GDM1 (cell line): ENCODE results near the gene GPANK1.
A peak's percentile ranks its signal among the peaks of the same experiment; 100 is the strongest.

ENCODE experiments used
- DNase-seq: peaks from one replicate; lab custom pipeline; 2025; lab: John Stamatoyannopoulos, UW

The GPANK1 gene

DNA sequence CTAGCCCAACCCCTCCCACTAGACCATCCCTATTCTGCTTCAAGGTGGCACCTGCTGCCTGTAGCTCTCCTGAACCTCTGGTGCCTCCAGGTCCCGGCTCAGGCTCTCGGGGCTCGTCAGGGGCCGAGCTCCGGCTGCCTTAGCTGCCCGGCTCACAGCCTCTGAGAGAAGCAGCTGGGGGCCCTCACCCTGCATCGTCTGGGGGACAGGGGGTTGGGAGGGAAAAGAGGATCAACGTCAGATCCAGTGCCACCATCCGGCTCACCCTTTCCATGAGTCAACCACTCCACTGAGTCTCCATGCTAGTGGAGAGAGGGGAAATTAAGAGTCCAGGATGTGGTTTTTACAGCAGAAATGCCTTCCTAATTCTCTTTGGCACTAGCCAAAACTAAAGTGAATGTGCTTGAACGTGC lies 25.3 kb downstream of the GPANK1 start:
- DNase-seq: no peak

DNA sequence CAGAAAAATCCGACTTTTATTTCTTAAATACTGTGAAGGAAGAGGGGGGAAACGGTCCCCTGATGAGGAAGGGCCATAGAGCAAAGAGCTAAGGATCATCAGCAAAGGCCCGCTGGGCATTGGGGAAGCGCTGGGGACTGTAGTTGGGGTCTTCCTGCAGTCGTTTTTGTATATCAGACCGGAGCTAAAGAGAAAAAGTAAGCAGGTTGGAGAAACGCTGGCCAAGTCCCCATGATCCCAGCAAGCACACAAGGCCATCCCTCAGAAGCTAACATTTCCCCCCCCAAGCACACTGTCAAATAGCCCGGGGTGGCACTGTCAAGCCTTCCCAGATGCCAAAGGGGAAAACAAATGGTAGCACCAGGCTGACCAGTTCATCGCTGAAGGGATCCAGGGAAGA lies 25.8 kb downstream of the GPANK1 start:
- DNase-seq: no peak

- no peak for DNase-seq
Measured at GRCh38 chr6:31636698-31637596, 27.9 kb downstream of the GPANK1 start.

- DNase-seq: no peak
Measured at GRCh38 chr6:31634969-31635575, 29.7 kb downstream of the GPANK1 start.

- DNase-seq: no peak
Measured at GRCh38 chr6:31634131-31634530, 30.7 kb downstream of the GPANK1 start.

GRCh38 chr6:31633447-31633846 lies 31.4 kb downstream of the GPANK1 start:
- DNase-seq: no peak

DNA sequence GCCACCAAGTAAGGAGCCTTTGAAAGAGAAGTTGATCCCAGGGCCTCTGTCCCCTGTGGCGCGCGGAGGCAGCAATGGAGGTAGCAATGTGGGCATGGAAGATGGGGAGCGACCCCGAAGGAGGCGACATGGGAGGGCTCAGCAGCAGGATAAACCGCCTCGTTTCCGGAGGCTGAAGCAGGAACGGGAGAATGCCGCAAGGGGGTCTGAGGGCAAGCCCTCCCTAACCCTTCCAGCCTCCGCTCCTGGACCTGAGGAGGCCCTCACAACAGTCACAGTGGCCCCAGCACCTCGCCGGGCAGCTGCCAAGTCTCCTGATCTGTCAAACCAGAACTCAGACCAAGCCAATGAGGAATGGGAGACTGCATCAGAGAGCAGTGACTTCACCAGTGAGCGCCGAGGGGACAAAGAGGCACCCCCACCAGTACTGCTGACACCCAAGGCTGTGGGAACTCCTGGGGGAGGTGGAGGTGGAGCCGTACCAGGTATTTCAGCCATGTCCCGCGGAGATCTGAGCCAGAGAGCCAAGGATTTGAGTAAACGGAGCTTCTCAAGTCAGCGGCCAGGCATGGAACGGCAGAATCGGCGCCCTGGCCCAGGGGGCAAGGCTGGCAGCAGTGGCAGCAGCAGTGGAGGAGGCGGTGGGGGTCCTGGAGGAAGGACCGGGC lies 32.4 kb downstream of the GPANK1 start:
- no peak for DNase-seq

- DNase-seq: no peak
Measured at GRCh38 chr6:31631681-31632278, 33.0 kb downstream of the GPANK1 start.

DNA sequence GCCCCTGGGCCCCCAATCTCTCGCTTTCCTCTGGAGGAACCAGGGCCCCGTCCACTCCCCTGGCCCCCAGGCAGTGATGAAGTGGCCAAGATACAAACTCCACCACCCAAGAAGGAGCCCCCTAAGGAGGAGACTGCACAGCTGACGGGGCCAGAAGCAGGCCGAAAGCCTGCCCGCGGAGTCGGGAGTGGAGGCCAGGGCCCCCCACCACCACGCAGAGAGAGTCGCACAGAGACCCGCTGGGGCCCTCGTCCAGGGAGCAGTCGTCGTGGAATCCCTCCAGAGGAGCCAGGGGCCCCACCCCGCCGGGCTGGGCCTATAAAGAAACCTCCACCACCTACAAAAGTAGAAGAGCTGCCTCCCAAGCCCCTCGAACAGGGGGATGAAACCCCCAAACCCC lies 33.6 kb downstream of the GPANK1 start:
- no peak for DNase-seq

DNA sequence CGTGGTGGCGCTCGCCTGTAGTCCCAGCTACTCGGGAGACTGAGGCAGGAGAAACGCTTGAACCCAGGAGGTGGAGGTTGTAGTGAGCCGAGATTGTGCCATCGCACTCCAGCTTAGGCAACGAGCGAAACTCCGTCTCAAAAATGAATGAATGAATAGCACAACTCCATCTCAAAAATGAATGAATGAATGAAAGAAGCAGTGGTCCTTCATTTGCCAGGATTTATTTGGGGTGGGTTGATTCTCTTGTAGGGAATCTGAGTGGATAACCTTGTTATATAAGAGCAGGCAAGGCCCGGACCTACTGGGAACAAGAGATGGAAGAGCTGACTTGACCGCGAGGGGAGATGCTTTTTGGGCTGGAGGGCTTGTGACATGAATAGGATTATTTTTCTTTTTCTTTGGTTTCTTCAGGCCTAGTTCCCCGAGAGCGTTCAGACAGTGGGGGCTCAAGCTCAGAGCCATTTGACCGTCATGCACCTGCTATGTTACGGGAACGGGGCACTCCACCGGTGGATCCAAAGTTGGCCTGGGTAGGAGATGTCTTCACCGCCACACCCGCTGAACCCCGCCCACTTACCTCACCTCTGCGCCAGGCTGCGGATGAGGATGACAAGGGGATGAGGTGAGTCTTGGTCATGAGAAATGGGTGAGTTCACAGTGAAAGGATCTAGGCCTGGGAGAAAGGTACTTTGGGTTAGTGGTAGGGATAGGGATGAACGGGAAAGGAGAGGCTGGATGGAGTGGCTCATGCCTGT lies 34.4 kb downstream of the GPANK1 start:
- no peak for DNase-seq

GRCh38 chr6:31629014-31629413 lies 35.8 kb downstream of the GPANK1 start:
- no peak for DNase-seq

DNA sequence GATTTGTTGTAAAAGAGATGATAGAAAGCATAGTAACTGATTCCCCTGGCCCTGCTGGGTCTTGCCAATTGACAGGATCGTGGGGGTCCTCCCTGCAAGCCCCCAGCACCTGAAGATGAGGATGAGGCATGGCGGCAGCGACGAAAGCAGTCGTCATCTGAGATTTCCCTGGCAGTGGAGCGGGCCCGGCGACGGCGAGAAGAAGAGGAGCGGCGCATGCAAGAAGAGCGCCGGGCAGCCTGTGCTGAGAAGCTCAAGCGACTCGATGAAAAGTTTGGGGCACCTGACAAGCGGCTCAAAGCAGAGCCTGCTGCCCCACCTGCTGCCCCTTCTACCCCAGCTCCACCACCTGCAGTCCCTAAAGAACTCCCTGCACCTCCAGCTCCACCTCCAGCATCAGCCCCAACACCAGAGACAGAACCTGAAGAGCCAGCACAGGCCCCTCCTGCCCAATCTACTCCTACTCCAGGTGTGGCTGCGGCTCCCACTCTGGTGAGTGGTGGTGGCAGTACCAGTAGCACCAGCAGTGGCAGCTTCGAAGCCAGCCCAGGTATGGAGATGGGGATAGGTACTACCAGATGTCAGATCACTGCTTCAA lies 37.0 kb downstream of the GPANK1 start:
- no peak for DNase-seq

DNA sequence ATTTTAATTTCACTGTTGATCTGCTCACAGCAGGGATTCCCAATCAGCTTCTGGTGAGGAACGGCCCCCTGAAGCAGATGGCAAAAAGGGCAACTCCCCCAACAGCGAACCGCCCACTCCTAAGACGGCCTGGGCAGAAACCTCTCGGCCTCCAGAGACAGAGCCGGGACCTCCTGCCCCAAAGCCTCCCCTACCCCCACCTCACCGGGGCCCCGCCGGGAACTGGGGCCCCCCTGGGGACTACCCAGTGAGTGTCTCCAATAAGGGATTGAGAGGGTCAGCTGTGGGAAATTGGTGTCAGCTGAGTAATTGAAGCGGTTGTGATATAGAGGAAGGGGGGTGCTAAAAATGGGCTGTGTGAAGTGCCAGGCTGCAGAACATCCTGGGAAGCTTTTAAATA lies 37.8 kb downstream of the GPANK1 start:
- no peak for DNase-seq

- no peak for DNase-seq
Measured at GRCh38 chr6:31624070-31624469, 40.7 kb downstream of the GPANK1 start.

- DNase-seq: no peak
Measured at GRCh38 chr6:31622684-31623091, 42.1 kb downstream of the GPANK1 start.

GRCh38 chr6:31621991-31622390 lies 42.8 kb downstream of the GPANK1 start:
- DNase-seq: no peak

DNA sequence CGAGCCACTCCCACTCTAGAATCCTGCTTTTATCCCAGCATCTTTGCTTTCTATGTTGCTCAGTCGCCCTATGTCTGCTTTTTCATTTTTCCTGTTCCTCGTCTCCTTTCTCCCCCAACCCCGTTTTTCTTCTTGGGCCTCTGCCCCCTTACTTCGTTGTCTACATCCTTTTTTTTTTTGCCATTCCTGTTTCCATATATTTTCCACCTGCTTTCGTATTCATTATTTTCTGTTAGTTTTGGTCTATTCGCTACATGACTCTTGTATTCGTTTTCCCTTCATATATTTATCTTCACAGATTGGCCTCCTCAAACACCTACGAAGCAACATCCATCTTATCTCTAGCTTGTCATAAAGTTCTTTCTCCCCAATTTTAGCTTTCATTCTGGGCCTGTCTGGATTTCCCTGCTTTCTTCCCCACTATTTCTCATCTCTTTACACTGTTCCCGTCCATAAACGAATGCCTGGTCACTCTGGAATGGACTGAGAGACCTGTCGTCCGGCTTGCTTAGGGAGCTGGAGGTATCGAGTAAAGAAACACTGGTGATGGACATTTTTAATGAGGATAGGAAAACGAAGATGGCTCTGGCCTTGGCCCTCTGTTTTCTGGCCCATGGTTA lies 43.4 kb downstream of the GPANK1 start:
- DNase-seq: no peak

- peak; percentile 84 for DNase-seq
Measured at GRCh38 chr6:31620586-31621319, 44.0 kb downstream of the GPANK1 start, which contains the start of gene PRRC2A. Gene PRRC2A (plus strand): TSS chr6:31620715. CDS start chr6:31622790, 2,075 bp downstream.

DNA sequence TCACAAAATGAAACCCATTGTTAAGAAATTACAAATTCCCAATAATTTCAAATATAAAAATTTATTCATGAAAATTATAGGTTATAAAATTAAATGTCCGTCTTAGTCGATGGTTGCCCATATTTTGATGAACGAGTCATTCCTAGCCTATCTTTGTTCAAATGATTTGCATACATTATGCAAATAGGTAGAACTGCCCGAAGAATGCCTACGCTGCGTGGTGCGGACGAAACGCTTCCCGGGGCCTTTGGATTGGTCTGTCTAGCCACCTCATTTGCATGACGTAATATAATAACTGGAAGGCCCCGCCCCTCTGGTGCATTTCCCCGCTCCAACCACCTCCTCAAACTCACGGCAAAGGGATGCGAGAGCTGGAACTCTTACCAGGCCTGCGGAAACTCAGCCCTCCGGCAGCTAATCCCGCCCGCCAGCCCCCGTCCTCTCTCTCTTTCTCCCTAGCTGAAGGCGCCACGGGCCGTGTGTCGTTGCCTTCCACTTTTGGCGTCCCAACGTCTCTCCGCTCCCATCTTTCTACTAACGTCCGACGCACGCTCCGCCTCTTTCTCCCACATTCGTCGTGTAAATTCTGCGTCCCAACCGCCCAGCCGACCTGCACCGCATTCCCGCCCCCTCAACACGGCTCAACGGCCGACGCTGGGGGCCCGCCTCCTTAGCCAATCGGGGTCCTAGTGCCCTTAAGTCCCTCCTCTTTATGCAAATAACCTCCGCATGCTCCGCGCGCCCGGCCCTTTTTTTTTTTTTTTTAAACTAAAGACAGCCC lies 44.8 kb downstream of the GPANK1 start:
- peak; percentile 99 for DNase-seq
